Left lung (tissue), 10 donors: ENCODE results near the gene CXCL12. TPM values are rescaled to one million over a fixed set of nuclear protein-coding genes. Genes with fewer than 3 reads are reported as not detected.

ENCODE experiments used
- ATAC-seq: fragments of 200-7000 bp; cut with Tn5 transposase; one replicate; pipeline ENCODE4 v1.9.1; 2020; ENCODE audit warnings: moderate library complexity
- DNase-seq, 4 donors: peaks; one replicate each; pipeline ENCODE4 v3.0.0-alpha.2; 2013 to 2020
- H3K27ac ChIP-seq, 2 donors: fragments of 200-600 bp; sonication (generic) in 1 of 2; one replicate each; pipeline versions ENCODE4 v1.5.0 to v1.8.0; 2020 to 2021
- H3K27me3 ChIP-seq, 2 donors: fragments of 200-600 bp; sonication (generic) in 1 of 2; one replicate each; pipeline versions ENCODE4 v1.5.0 to v1.8.0; 2020 to 2021
- H3K36me3 ChIP-seq, 2 donors: fragments of 200-600 bp; sonication (generic) in 1 of 2; one replicate each; pipeline versions ENCODE4 v1.5.0 to v1.8.0; 2020 to 2021
- H3K4me1 ChIP-seq, 2 donors: fragments of 200-600 bp; one replicate each; pipeline ENCODE4 v1.8.0; 2021
- H3K4me3 ChIP-seq, 2 donors: fragments of 200-600 bp; sonication (generic) in 1 of 2; one replicate each; pipeline versions ENCODE4 v1.5.0 to v1.8.0; 2020 to 2021; ENCODE audit warnings: mild to moderate bottlenecking in 1 of 2
- H3K9me3 ChIP-seq, 2 donors: fragments of 200-600 bp; sonication (generic) in 1 of 2; one replicate each; pipeline versions ENCODE4 v1.5.0 to v1.8.0; 2020 to 2021
- CTCF ChIP-seq, 2 donors: fragments of 200-600 bp; sonication (generic) in 1 of 2; IDR thresholded peaks; one replicate each; pipeline versions ENCODE4 v1.5.0 to v1.8.0; 2021; ENCODE audit warnings: antibody characterized with exemption in 2 of 2
- intact Hi-C, 2 donors: fragments of 100-400 bp; cut with DNase I; formaldehyde crosslinking; loops; one replicate each; pipeline versions ENCODE4 v1.11.2 to v1.14.2; 2022
- polyA plus RNA-seq, 6 donors: library from polyadenylated mRNA; unstranded; fragments of 120-200 nt; gene quantifications; one replicate each; pipeline ENCODE4 v1.2.1, GENCODE V29; 2013; ENCODE audit not compliant: insufficient read length in 6 of 6
- total RNA-seq, 2 donors: library from RNA; stranded (reverse); fragmentation: NEBNext Ultra II Directional; extraction: Animal tissue kit (Norgen Biotek cat#: 25700); gene quantifications; one replicate each; pipeline ENCODE4 v1.2.1, GENCODE V29; 2021
- donor health status: DM: no; HTN: yes; CAD: no.
- donor health status: DM: no; HTN: no; CAD: no.

CXCL12 gene
- total and polyA plus RNA-seq, 8 donors, result 77.9 to 281 (median 188) TPM

DNA sequence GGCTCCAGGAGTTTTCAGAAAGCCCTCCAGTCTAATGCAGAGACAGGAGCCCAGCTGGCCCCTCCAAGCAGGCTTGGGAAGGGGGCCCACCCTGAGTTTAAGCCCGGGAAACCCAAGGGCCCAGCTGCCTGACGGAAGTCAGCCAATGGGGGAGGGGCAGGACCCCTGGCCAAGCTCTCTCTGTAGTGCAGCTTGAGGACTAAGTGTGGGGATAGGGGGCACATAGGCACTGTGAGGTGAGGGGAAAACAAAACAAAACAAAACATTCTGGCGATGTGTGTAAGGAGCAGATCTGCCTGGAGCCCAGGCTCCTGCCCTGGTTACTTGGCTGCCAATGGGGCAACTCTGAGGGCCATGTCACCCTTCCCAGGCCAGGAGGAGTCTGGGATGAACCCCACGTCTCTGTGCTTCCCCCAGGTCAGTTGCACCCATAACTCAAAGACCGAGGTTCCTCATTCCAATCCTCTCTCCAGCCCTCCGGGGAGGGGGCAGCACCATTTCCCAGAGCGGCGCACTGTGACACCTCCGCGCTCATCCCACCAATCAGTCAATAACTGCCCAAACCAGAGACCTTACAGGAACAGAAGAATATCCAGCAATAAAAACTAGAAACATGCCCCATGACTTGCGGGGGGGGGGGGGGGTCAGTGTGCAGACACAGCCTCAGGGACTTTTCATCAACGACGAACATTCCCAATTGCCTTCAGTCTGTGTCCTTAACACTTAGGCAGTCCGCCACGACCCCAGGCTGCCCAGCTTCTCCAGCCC lies 1.7 kb downstream of the CXCL12 start:
- ATAC-seq (no peak), DNase-seq (peak in 1 of 4 donors; percentile 46)
- Histone ChIP-seq H3K4me3 (peak overlapping the region; percentile 45), H3K27ac (no peak overlapping the region), H3K9me3 (no peaks in the 10 kb centered on the region), H3K36me3 (no peaks in the 10 kb centered on the region), H3K4me1 (peaks cover 6 to 22% of the 10 kb centered on the region in 2 donors), H3K27me3 (peaks cover 14 to 63% of the 10 kb centered on the region in 2 donors)
- intact Hi-C loops, result loop anchor here in 1 of 2 donors (5.0 kb wide), 1 partner anchor 696 kb away; no protein-coding TSS in a partner anchor
- TF ChIP-seq CTCF (IDR thresholded peaks at IDR 0.05), result no peak

- Histone ChIP-seq H3K4me1 (peaks cover 6 to 22% of the 10 kb centered on the region in 2 donors), H3K27ac (no peak overlapping the region), H3K36me3 (no peaks in the 10 kb centered on the region), H3K27me3 (peaks cover 14 to 55% of the 10 kb centered on the region in 2 donors), H3K4me3 (peak overlapping the region in 1 of 2 donors; percentile 45), H3K9me3 (no peaks in the 10 kb centered on the region)
- intact Hi-C loops, result loop anchor here in 1 of 2 donors (5.0 kb wide), 1 partner anchor 695 kb away; no protein-coding TSS in a partner anchor
- DNase-seq (no peak), ATAC-seq (no peak)
- no peak for TF ChIP-seq CTCF (IDR thresholded peaks at IDR 0.05)
Measured at GRCh38 chr10:44382131-44382858, 2.6 kb downstream of the CXCL12 start.

DNA sequence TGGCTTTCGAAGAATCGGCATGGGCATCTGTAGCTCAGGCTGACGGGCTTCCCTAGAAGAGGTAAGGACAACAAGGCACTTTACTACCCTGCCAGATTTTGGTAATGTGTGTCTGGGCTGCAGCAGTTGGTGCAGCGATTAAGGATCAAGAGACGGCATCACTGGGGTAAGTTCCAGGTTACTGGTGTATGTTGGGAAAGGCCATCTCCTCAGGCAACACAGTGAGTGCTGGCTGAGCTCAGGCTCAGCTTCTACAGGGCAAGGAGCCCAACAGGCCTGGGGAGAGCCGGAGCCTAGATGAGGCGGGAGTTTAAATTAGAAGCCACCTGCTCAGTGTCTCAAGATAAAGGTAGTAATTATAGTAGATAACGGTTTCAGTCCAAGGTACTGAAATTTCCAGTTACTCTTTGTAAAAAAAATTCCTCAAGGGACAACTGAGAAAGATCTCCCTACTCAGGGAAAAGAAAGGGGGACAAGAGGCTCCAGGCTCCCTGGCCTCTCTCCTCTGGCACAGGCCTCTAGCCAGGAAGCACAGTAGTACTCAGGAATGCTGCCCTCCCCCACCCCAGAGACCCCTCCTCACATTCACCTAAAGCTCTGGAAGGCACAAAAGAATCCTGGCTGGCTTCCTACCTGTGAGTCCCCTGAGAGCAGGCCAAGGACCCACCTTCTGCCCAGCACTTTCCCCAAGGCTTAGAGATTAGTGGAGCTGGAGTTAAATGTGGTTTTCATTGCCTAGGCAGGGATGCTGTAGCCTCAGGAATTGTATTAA lies 3.9 kb downstream of the CXCL12 start:
- Histone ChIP-seq H3K4me3 (no peak overlapping the region), H3K27ac (no peak overlapping the region), H3K36me3 (no peaks in the 10 kb centered on the region), H3K4me1 (peaks cover 6 to 22% of the 10 kb centered on the region in 2 donors), H3K27me3 (peaks cover 14 to 42% of the 10 kb centered on the region in 2 donors), H3K9me3 (no peaks in the 10 kb centered on the region)
- ATAC-seq (no peak), DNase-seq (no peak)
- no peak for TF ChIP-seq CTCF (IDR thresholded peaks at IDR 0.05)
- intact Hi-C loops, result loop anchor here in 1 of 2 donors (5.0 kb wide), 1 partner anchor 694 kb away; no protein-coding TSS in a partner anchor

GRCh38 chr10:44379907-44380306 lies 5.0 kb downstream of the CXCL12 start:
- peaks cover 0 to 14% of the 10 kb centered on the region in 2 donors for H3K4me1 ChIP-seq
- no peak overlapping the region for H3K4me3 ChIP-seq
- intact Hi-C loops, result loop anchor here in 1 of 2 donors (5.0 kb wide), 1 partner anchor 693 kb away; no protein-coding TSS in a partner anchor
- H3K27ac ChIP-seq, result no peak overlapping the region
- no peaks in the 10 kb centered on the region for H3K36me3 ChIP-seq
- DNase-seq, result no peak
- TF ChIP-seq CTCF (IDR thresholded peaks at IDR 0.05), result no peak
- peaks cover 5 to 31% of the 10 kb centered on the region in 2 donors for H3K27me3 ChIP-seq
- no peaks in the 10 kb centered on the region for H3K9me3 ChIP-seq
- ATAC-seq, result no peak
